GM21447 (cell line): ENCODE data around the gene ASF1B.
"Not testable (repeated sequence)": the region's sequence is repeated elsewhere in the genome, so short reads cannot be mapped to it uniquely, and the experiment has no call there.

ENCODE experiments used
- ATAC-seq: cut with Tn5 transposase; IDR thresholded peaks from one replicate; pipeline ENCODE4 v1.9.1; 2021; ENCODE audit not compliant: unreplicated experiment

Gene ASF1B

GRCh38 chr19:14160017-14160703 is 23.8 kb upstream of the ASF1B start:
- ATAC-seq, result no peak

GRCh38 chr19:14159059-14159458 is 22.7 kb upstream of the ASF1B start:
- ATAC-seq, result no peak

GRCh38 chr19:14158276-14159023 is 22.1 kb upstream of the ASF1B start:
- ATAC-seq, result no peak

- no peak for ATAC-seq
These were observed 20.8 kb upstream of the ASF1B start for GRCh38 chr19:14156971-14157717.

GRCh38 chr19:14156122-14156521 is 19.7 kb upstream of the ASF1B start:
- ATAC-seq, result no peak

- ATAC-seq, result no peak
These were observed 19.0 kb upstream of the ASF1B start for GRCh38 chr19:14155371-14155770.

GRCh38 chr19:14152713-14153112 is 16.3 kb upstream of the ASF1B start:
- ATAC-seq, result no peak

- no peak for ATAC-seq
These were observed 14.6 kb upstream of the ASF1B start for GRCh38 chr19:14150770-14151661.

GRCh38 chr19:14150041-14150769 is 13.8 kb upstream of the ASF1B start:
- ATAC-seq, result no peak

GRCh38 chr19:14149509-14149994 is 13.2 kb upstream of the ASF1B start:
- no peak for ATAC-seq

GRCh38 chr19:14148751-14149410 is 12.5 kb upstream of the ASF1B start:
- ATAC-seq, result no peak

GRCh38 chr19:14147797-14148605 is 11.6 kb upstream of the ASF1B start:
- no peak for ATAC-seq

- ATAC-seq, result no peak
These were observed 10.4 kb upstream of the ASF1B start for GRCh38 chr19:14146789-14147216.

GRCh38 chr19:14146169-14146568 is 9.8 kb upstream of the ASF1B start:
- not testable (repeated sequence) for ATAC-seq

- no peak for ATAC-seq
These were observed 9.0 kb upstream of the ASF1B start for GRCh38 chr19:14145381-14145780.

GRCh38 chr19:14142262-14143190 is 6.1 kb upstream of the ASF1B start:
- no peak for ATAC-seq

GRCh38 chr19:14141041-14141440 is 4.7 kb upstream of the ASF1B start:
- no peak for ATAC-seq

GRCh38 chr19:14139944-14140343 is 3.6 kb upstream of the ASF1B start:
- no peak for ATAC-seq
